Activated CD4-positive, CD25-positive, alpha-beta regulatory T cell treated with anti-CD3 and anti-CD28 coated beads, Interleukin-2, amount 50 U/mL, for 24 hours (primary cell): ENCODE measurements around the gene LRRTM4.

ENCODE experiments used
- ATAC-seq, 2 donors: fragments of 150-1000 bp; cut with Tn5 transposase; one replicate each; pipeline ENCODE4 v1.10.0; 2021; ENCODE audit warnings: mild to moderate bottlenecking in 1 of 2, moderate library complexity in 1 of 2

The LRRTM4 gene

DNA sequence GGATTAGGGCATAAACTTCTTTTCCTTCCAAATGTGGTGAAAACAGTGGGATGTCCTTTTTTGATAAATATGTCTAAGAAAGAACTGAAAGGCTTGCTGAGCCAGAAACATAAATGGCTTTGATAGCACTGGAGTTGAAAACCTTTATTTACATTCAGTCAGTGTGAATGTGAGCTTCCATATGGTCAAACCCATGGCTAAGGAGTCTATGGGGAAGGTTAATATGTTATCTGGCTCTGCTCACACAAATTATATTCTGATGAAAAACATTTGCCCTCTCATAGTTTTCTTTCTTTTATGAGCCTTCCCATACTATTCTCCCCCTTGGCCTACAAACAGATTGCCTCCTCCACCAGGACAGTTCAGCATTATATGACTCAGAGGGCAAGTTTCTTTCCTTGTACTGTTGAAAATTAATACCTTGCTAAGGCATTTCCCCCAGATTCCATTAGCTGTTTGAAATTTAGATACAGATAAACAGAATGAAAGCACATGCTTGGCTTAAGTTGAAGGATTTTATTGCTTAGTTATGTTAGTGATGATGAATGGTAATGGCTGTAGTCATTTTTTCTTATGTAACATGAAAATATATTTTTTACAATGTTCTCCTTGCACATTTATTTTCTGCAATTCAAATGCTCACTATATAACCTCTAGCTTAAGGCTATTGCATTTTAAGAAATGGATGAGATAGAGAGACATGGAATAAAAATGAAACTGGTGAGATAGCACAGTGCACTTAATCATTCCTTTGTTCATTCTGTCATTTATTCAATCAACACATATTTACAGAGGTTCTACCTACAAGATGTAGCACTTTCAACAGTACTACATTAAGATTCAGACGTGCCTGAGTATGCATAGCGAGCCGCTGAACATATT is 544.1 kb downstream of the LRRTM4 start:
- no peak for ATAC-seq

DNA sequence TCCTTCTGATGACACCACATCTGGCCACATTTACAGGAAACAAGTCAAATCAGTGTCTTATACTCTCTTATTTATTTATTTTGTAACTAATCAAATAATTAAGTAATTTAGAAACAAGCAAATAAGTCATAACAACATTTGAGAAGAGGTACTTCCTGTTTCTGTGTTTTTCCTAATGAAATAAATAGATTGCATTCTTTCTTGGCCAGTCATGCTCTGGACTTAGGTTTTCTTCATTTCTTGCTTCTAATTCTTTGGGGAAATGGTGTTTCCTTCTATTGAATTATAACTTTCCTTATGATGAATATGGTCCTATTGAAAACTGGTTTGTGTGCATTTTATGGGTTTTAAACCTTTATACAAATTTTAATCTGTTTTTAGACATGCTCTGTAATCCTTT is 546.4 kb downstream of the LRRTM4 start:
- ATAC-seq: no peak

GRCh38 chr2:76973610-76974009 is 548.6 kb downstream of the LRRTM4 start:
- ATAC-seq: no peak

- no peak for ATAC-seq
Observed at GRCh38 chr2:76965772-76966171, 556.4 kb downstream of the LRRTM4 start.

DNA sequence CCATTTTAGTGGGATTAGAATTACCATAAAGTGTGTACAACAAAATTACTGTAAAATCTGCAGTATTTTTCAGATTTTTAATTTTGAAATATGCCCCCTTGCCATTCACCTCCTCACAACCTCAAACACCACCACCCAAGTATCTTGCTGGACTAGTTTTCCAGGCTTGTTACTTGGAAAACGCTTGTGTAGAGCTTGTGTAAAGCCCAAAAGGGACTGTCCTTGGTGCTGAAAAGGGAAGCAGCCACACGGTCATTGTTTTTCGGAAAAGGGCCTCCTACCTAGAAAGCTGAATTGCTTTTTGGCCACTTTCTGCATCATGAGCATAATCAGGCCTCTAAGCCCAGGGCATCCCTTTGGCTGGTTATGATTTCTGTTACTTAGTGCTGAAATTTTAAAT is 563.4 kb downstream of the LRRTM4 start:
- ATAC-seq: no peak

DNA sequence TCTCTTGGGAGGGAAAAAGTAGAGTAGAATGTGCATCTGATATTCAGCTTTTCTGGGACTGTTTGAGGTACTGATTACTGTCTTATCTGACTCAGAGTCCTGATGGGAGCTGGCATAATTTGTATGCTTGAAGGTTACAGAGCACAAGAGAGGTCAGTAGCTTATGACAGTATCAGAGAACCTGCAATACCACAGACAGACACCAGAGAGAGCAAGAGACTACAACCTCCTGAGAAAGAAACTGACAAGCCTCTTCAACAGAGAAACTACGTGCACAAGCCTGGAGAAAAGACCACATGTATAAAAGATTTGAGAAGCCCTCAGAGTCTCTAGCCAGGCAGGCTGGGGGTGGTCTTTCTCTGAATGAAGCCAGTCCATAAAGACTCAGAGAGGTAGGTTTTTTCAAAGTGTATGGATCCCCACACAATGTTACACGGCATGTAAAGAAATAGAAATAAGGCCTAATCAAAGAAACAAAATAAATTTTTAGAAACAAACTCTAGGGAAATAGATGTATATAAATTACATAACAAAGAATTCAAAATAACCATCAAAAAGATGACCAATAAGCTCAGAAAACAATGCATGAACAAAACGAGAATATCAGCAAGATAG is 568.3 kb downstream of the LRRTM4 start:
- ATAC-seq: no peak

DNA sequence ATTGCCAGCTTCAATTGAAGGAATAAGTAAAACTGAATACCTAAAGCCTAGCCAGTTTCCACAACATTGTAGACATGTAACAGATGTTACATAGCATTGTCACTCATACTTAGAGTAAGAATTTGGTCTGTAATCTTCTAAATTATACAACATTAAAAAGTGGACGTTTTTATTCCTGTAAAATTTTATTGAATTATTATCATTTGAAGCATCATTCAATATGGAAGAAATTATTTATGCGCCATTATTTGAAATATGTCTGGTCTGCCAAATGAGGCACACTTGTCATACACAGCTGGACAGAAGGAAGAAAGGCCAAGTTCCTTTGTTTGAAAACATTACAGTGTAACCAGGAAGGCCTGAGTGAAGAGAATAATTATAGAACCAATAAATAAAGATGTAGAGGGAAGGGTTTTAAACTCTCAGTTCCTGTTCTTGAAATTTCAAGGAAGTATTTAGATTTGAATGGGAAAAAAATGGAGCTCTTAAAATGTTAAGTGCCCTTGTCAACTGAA is 575.5 kb downstream of the LRRTM4 start:
- ATAC-seq: no peak

DNA sequence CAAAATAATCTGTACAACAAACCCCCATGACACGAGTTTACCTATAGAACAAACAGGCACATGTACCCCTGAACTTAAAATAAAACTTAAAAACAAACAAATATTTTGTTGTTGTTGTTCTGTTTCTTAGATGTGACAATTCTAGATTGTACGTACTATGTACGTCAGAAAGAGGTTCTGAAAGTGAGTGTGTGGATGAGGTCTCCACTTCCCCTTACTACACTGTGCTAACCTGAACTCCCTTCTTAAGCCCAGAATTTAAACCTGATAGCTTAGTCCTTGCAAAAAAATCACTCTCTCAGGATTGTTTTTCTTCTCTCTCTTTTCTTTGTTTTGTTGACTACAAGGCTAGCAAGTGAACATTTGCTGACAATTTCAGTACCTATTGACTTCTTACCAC is 581.6 kb downstream of the LRRTM4 start:
- ATAC-seq: no peak

- ATAC-seq: no peak
Observed at GRCh38 chr2:76938153-76938552, 584.0 kb downstream of the LRRTM4 start.

GRCh38 chr2:76932550-76932949 is 589.6 kb downstream of the LRRTM4 start:
- ATAC-seq: no peak

- ATAC-seq: no peak
Observed at GRCh38 chr2:76930056-76930744, 592.0 kb downstream of the LRRTM4 start.

GRCh38 chr2:76928026-76928425 is 594.1 kb downstream of the LRRTM4 start:
- ATAC-seq: no peak

DNA sequence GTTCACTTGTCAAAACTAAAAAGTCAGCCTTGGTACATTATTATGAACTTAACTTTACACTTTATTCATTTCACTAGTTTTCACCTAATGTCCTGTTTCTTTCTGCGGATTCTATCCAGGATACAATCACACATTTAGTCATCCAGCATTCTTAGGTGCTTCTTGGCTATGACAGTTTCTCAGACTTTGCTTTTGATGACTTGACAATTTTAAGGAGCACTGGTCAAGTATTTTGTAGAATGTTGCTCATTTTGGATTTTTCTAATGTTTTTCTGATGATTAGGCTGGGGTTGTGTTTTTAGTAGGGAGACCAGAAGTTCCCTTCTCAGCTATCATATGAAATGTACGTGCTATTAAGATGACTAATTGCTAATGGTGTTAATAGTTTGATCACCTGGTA is 601.2 kb downstream of the LRRTM4 start:
- ATAC-seq: no peak

GRCh38 chr2:76895469-76895868 is 626.7 kb downstream of the LRRTM4 start:
- no peak for ATAC-seq

- ATAC-seq: no peak
Observed at GRCh38 chr2:76870581-76870980, 651.6 kb downstream of the LRRTM4 start.

DNA sequence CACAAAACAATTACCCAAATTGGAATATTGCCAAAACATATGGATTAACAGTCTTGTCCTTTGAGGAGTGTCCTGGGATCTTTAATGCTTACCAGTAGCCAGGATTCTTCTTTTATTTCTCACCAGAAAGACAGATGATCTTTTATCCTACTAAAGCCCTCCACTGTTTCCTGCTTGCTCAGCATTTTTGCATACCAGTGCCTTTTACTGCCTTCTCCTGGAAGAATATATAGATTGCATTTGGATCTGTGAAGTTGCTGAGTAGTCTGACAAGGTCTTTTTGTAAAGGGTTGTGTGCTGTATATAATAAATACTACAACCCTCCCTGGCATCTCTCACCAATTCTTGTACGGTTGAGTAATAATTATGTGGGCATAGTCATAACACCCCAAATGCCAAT is 652.2 kb downstream of the LRRTM4 start:
- ATAC-seq: no peak

DNA sequence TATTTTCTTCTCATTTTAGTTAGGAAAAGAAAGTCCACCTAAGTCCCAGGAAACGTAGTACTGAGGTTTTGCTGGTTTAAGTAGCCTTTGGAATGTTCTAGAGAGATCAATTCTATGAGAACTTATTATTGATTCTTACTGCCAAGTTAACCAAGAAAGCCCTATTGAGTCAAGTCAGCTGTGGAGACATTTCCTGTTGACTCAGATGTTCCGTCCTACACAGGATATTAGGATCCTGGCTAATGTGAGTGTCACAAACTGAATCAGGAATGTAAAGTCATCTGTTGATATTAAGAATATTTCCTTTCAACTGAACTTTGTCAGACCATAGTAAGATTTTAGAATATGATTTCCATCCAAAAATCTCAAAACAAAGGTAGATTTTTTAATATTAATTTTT is 654.3 kb downstream of the LRRTM4 start:
- ATAC-seq: no peak

- no peak for ATAC-seq
Observed at GRCh38 chr2:76866464-76866863, 655.7 kb downstream of the LRRTM4 start.

DNA sequence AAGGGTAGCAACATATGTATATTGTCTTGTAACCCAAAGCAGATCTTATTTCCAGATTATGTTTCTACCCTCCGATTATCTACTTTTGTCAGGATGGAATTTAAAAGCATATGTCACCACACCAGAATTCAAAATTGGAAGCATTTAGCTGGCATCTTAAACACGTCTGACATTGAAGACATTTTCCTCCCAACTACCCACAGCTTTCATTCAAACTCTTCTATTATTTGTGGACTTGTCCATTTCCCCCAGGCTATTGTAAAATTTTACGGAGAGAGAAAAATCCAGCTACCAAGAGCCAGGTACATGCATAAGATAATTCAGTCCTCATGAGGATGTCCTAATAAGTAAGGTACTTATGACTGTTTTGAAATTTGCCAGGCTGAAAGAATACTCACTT is 659.3 kb downstream of the LRRTM4 start:
- ATAC-seq: no peak

- no peak for ATAC-seq
Observed at GRCh38 chr2:76861708-76862107, 660.5 kb downstream of the LRRTM4 start.

DNA sequence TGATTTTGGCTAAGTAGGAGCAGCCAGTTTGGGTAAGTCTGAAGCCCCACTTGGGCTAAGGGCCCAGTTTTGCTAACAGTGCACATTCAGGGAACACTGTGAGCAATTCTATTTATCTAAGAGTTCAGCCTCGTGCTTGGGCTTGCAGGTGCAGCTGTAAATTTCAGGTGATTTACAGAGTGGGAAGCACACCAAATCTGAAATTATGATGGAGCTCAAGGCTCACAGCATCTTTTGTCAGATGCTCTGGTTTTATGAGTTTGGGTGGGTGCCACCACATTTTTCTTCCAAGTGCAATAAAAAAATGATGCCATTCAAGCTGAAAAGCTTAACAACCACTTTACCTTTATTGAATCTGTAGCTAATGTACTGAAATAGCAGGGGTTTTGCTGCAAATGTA is 671.2 kb downstream of the LRRTM4 start:
- ATAC-seq: no peak

DNA sequence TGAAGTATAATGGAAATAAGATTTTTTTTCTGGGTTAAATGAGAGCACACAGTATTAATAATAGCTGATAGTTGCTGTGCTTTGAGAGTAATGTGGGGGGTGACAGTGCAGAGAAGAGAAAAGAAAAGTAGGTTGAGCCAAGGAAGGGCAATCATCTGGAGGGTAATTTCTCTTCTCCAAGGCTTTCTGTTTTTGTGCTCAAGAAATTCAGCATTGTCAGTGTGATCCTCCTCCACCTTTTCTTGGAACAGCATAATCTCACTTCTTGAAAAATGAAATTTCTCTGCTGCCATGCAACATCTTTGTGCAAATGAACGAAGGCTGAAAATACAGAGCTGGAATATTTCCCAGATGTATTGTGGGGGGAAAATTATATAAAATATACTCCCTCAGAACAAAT is 673.1 kb downstream of the LRRTM4 start:
- ATAC-seq: no peak

GRCh38 chr2:76839826-76840225 is 682.4 kb downstream of the LRRTM4 start:
- ATAC-seq: no peak
